Colonic mucosa (tissue), 4 donors: Measurements from ENCODE around the gene GSTA2. TPM values are rescaled to one million over a fixed set of nuclear protein-coding genes. Genes with fewer than 3 reads are reported as not detected.
A peak's percentile ranks its signal among the peaks of the same experiment; 100 is the strongest.
"Not testable (repeated sequence)": the region's sequence is repeated elsewhere in the genome, so short reads cannot be mapped to it uniquely, and the experiment has no call there.

Source experiments
- DNase-seq: peaks from one replicate; pipeline ENCODE4 v3.0.0-alpha.2; 2020
- H3K27ac ChIP-seq: fragments of 200-600 bp; one replicate; pipeline ENCODE4 v1.8.0; 2021
- H3K27me3 ChIP-seq: fragments of 200-600 bp; one replicate; pipeline ENCODE4 v1.8.0; 2021
- H3K36me3 ChIP-seq: fragments of 200-600 bp; one replicate; pipeline ENCODE4 v1.8.0; 2021
- H3K4me1 ChIP-seq: fragments of 200-600 bp; one replicate; pipeline ENCODE4 v1.8.0; 2021; ENCODE audit warnings: mild to moderate bottlenecking
- H3K4me3 ChIP-seq: fragments of 200-600 bp; one replicate; pipeline ENCODE4 v1.8.0; 2021
- H3K9ac ChIP-seq, 2 donors: one replicate each; pipeline ENCODE4 v1.7.0; 2013; ENCODE audit warnings: control low read depth in 2 of 2, low read depth in 2 of 2, low read length in 2 of 2
- H3K9me3 ChIP-seq: fragments of 200-600 bp; one replicate; pipeline ENCODE4 v1.8.0; 2021
- CTCF ChIP-seq: fragments of 200-600 bp; IDR thresholded peaks from one replicate; pipeline ENCODE4 v1.8.0; 2022; ENCODE audit warnings: antibody characterized with exemption, mild to moderate bottlenecking
- intact Hi-C: fragments of 100-400 bp; cut with DNase I; formaldehyde crosslinking; loops from one replicate; pipeline ENCODE4 v1.14.1; 2022
- total RNA-seq, 2 donors: library from RNA; stranded (reverse); fragmentation: NEBNext Ultra II Directional in 1 of 2; extraction: Animal tissue kit (Norgen Biotek cat#: 25700) in 1 of 2; gene quantifications; one replicate each; pipeline ENCODE4 v1.2.1, GENCODE V29; 2021
- donor health status: healthy.
- donor health status: DM: no; HTN: no; CAD: no.
- donor health status: DM: no; HTN: no; CAD: no.

The GSTA2 gene
- under 1 TPM; 0.22 to 0.35 TPM for total RNA-seq

- H3K4me1 ChIP-seq, intact Hi-C loops, H3K4me3 ChIP-seq, H3K27me3 ChIP-seq, H3K36me3 ChIP-seq, H3K9ac ChIP-seq, H3K9me3 ChIP-seq, H3K27ac ChIP-seq: not testable (repeated sequence)
- peak; percentile 42 for DNase-seq
These were observed at the start of gene GSTA2 for GRCh38 chr6:52763322-52763916. Gene GSTA2 (minus strand): TSS chr6:52763475. CDS start chr6:52757947, 5,528 bp downstream.

- H3K9ac ChIP-seq, H3K36me3 ChIP-seq, H3K27me3 ChIP-seq, intact Hi-C loops, H3K27ac ChIP-seq, H3K4me3 ChIP-seq, H3K4me1 ChIP-seq, H3K9me3 ChIP-seq, DNase-seq: not testable (repeated sequence)
These were observed 46.5 kb upstream of the GSTA2 start for GRCh38 chr6:52809777-52810176.

GRCh38 chr6:52808660-52809059 lies 45.4 kb upstream of the GSTA2 start:
- no peak for DNase-seq
- no peaks in the 10 kb centered on the region for H3K4me1 ChIP-seq
- intact Hi-C loops = no loop called here

GRCh38 chr6:52803668-52804255 lies 40.5 kb upstream of the GSTA2 start, which contains the start of gene GSTA1:
Gene GSTA1 (minus strand): TSS chr6:52803816. CDS start chr6:52799267, 4,549 bp downstream.
- H3K4me3 ChIP-seq, H3K9ac ChIP-seq, H3K27ac ChIP-seq, intact Hi-C loops, H3K36me3 ChIP-seq, H3K9me3 ChIP-seq, H3K27me3 ChIP-seq, H3K4me1 ChIP-seq, DNase-seq: not testable (repeated sequence)

More at GRCh38 chr6:52808660-52809059, 45.4 kb upstream of the GSTA2 start:
- no peak overlapping the region for H3K9ac ChIP-seq
- no peak overlapping the region for H3K27ac ChIP-seq
- H3K9me3 ChIP-seq = no peaks in the 10 kb centered on the region
- H3K36me3 ChIP-seq = no peaks in the 10 kb centered on the region
- no peaks in the 10 kb centered on the region for H3K27me3 ChIP-seq
- no peak for TF ChIP-seq CTCF
- no peak overlapping the region for H3K4me3 ChIP-seq

GRCh38 chr6:52802806-52803205 lies 39.5 kb upstream of the GSTA2 start:
- DNase-seq = no peak

GRCh38 chr6:52801188-52801841 lies 38.0 kb upstream of the GSTA2 start:
- intact Hi-C loops = no loop called here
- Histone ChIP-seq H3K9me3 (no peaks in the 10 kb centered on the region), H3K36me3 (no peaks in the 10 kb centered on the region), H3K9ac (no peak overlapping the region), H3K27ac (no peak overlapping the region), H3K4me1 (no peaks in the 10 kb centered on the region), H3K27me3 (no peaks in the 10 kb centered on the region), H3K4me3 (no peak overlapping the region)
- no peak for DNase-seq
- TF ChIP-seq CTCF = no peak

More at GRCh38 chr6:52802806-52803205, 39.5 kb upstream of the GSTA2 start:
- Histone ChIP-seq H3K4me1 (no peaks in the 10 kb centered on the region), H3K9me3 (no peaks in the 10 kb centered on the region), H3K27ac (no peak overlapping the region), H3K27me3 (no peaks in the 10 kb centered on the region), H3K36me3 (no peaks in the 10 kb centered on the region), H3K4me3 (no peak overlapping the region), H3K9ac (no peak overlapping the region)
- intact Hi-C loops = no loop called here
- TF ChIP-seq CTCF = no peak

- H3K4me1 ChIP-seq, H3K9ac ChIP-seq, H3K27me3 ChIP-seq, H3K4me3 ChIP-seq, DNase-seq, intact Hi-C loops, H3K9me3 ChIP-seq, H3K36me3 ChIP-seq, H3K27ac ChIP-seq: not testable (repeated sequence)
These were observed 36.0 kb upstream of the GSTA2 start for GRCh38 chr6:52799272-52799671.

GRCh38 chr6:52794366-52794765 lies 31.1 kb upstream of the GSTA2 start:
- H3K27ac ChIP-seq, H3K4me1 ChIP-seq, H3K9ac ChIP-seq, intact Hi-C loops, H3K27me3 ChIP-seq, H3K9me3 ChIP-seq, DNase-seq, H3K36me3 ChIP-seq, H3K4me3 ChIP-seq: not testable (repeated sequence)
